GM21526 (cell line): ENCODE measurements around the gene VPS52.

Experiments used
- ATAC-seq: cut with Tn5 transposase; IDR thresholded peaks from one replicate; pipeline ENCODE4 v1.9.1; 2021; ENCODE audit warnings: moderate library complexity; ENCODE audit not compliant: unreplicated experiment, low FRiP score

The VPS52 gene, protein sequence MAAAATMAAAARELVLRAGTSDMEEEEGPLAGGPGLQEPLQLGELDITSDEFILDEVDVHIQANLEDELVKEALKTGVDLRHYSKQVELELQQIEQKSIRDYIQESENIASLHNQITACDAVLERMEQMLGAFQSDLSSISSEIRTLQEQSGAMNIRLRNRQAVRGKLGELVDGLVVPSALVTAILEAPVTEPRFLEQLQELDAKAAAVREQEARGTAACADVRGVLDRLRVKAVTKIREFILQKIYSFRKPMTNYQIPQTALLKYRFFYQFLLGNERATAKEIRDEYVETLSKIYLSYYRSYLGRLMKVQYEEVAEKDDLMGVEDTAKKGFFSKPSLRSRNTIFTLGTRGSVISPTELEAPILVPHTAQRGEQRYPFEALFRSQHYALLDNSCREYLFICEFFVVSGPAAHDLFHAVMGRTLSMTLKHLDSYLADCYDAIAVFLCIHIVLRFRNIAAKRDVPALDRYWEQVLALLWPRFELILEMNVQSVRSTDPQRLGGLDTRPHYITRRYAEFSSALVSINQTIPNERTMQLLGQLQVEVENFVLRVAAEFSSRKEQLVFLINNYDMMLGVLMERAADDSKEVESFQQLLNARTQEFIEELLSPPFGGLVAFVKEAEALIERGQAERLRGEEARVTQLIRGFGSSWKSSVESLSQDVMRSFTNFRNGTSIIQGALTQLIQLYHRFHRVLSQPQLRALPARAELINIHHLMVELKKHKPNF

DNA sequence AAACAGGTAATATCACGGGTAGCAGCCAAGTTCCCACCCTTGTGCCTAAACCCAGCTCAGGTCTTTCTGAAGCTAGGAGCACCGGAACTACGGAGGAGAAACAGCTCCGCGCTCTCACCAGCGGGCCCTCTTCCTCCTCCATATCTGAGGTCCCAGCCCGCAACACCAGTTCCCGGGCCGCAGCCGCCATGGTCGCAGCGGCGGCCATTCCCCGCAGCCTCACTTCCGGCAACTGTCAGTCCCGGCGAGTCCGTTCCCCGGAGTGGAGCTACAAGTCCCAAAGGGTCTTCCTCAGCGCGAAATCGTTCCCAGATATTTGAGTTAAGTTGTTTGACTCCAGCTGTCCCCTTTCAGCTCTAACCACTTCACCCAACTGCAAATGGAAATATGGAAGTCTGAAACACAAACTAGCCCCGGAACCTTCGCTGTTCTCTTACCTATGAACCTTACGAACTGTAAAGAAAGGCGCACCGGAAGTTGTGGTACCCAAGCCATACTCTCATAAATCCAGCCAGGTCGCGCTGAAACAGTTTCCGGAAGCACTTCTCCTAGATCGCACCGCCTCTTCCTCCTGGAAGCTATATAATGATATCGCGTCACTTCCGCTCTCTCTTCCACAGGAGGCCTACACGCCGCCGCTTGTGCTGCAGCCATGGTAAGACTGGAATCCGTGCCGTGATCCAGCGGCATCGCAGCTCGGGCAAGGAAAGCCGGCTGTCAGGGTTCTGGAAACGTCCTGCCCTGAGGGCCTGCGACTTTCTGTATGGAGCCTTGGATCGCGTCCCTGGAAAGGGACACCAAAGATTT, at the start of gene VPS52, which contains the start of gene RPS18:
Gene VPS52 (minus strand): TSS at position 409 of the 807 bp plus-strand sequence. CDS start 201 bp downstream, at position 208.
Gene RPS18 (plus strand): TSS at position 608 of the 807 bp plus-strand sequence. CDS start 45 bp downstream, at position 653.
- ATAC-seq, result peak; percentile 52

DNA sequence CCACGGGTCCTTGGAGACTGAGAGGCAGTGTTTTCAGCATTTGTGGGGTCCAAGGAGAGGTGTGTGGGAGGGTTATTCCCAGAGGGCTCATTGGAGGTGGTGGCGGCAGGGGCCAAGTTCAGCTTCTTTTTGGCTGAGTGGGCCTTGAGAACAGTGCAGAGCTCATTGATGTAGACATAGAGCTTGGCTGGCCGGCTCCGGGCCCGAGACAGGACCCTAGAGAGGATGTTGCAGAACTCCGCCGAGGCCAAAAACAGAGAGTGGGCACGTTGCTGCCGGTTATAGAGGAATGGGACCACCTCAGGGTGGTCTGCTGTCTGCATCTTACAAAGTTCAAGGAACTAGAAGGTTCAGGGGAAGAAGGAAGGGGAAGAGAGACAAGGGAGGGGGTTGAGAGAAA, 49.6 kb upstream of the VPS52 start:
- ATAC-seq, result no peak

DNA sequence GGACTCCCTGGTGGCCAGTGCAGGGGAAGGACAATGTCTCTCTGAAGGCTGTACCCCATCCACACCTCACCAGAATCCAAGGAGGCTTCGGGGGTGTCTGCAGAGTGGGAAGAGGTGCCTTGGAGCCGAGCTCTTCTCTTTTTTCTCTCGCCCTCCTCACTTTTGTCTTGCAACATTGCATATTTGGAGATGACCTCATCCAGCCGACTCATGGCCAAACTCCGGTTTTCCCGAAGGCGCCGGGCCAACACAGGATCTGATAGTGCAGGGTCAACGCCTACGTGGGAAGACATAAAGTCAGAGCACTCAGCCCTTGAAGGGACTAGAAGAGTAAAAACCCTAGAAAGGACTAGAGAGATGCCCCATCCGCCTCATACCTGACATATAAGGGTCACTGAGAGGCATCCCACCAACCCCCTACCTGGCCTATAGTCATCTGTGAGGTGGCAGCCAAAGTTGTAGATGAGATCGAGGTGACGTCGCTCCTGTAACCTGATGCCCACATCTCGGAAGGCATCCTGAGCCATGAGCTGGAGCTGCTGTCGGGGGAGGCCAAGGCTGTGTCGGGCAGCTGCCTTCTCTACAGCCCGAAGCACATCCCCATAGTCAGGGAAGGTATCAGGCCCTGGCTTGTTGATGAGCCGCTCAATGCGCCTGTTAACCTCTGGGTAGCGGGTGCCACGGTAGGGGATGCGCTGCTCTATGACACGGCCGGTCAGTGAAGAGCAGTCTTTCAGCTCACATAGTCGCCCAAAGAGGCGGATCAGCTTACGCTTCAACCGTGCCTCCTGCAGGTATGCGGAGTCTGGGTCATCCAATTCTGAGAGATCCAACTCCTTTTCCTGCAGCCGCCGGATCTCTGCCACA, 48.9 kb upstream of the VPS52 start:
- ATAC-seq, result no peak

DNA sequence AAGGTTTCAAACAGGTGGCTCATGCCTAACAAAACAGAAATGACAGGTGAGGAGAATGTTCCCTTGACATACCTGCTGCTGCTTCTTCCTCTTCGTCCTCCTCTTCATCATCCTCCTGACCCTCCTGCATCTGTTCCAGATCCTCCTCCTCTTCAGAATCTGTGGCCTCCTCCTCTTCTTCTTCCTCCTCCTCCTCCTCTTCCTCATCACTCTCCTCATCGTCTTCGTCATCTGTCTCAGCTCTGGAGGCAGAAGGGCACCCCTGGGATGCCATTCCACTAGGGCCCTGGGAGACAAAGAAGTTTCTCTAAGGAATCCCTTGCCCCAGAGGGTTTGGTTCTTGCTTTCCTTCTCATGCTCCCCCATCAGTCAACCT, 48.3 kb upstream of the VPS52 start:
- ATAC-seq, result no peak

DNA sequence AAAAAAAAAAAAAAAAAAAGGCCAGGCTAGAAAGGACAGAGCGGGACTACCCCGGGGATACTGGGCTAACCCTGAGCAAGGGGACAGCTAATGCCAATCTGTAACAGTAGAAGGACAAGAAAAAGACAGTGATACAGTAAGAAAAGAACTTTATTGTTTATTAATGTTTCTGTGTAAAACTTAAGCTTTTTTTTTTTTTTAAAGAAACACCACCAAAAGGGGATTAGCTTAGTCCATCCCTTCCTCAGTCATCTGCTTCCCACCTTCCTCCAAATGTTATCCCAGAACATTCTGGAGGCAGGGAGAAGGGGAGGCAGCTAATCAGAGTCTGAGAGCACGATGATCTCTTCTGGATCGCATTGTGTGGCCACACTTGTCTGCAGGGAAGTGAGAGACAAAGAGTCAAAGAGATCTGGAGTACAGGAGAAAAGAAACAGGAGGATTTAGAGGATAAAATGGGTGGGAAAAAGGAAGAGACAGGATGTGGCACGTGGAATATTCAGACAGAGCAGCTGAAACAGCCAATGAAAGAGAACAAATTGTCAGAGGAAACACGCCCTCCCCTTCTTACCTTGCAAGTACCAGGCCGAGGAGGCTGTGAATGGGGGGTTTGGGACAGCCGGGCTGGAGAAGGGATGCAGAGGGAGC, 46.9 kb upstream of the VPS52 start:
- no peak for ATAC-seq

DNA sequence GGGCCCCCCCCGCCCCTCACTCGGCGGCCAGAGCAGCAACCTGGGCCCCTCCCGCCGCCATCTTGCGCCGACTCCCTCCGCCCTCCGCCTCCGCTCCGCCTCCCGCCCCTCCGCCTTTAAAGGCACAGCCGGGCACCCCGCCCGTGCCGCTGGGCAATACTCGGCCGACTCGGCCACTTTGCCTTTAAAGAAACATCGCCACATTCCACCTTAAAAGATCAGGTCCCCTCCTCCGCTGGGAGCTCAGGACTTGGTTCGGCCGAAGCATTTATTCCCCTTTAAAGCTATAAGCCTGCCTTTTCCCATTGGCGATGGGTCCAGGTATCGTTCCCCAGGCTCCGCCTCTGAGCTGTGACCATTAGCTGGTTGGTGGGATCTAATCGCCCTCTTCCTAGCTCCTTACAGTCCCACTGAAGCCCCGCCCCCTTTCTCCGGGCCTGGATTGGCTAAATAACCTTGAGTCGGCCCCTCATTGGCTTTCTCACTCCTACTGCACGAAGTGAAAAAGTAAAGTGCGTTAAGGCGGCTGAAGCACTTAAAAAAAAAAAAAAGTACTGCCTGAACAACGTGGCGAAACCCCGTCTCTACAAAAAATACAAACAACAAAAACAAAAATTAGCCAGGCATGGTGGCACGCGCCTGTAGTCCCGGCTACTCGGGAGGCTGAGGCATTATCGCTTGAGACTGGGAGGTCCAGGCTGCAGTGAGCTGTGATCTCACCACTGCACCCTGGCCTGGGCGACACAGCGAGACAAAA, 46.2 kb upstream of the VPS52 start, which contains the start of gene ZBTB22:
Gene ZBTB22 (minus strand): TSS at position 76 of the 757 bp plus-strand sequence. CDS start 828 bp downstream, outside the sequence.
- ATAC-seq, result peak; percentile 40

DNA sequence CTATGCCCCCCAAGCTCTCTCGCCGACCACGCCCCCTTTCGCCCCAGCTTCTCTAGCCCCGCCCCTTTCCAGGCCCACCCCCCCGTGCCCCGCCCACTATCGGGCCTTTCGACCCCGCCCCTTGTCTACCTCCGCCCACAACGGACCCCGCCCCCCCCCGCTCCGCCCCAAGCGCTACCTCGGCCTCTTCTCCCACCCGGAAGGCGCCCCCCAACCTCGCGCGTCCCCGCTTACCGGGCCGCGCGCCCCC, 45.7 kb upstream of the VPS52 start:
- no peak for ATAC-seq

DNA sequence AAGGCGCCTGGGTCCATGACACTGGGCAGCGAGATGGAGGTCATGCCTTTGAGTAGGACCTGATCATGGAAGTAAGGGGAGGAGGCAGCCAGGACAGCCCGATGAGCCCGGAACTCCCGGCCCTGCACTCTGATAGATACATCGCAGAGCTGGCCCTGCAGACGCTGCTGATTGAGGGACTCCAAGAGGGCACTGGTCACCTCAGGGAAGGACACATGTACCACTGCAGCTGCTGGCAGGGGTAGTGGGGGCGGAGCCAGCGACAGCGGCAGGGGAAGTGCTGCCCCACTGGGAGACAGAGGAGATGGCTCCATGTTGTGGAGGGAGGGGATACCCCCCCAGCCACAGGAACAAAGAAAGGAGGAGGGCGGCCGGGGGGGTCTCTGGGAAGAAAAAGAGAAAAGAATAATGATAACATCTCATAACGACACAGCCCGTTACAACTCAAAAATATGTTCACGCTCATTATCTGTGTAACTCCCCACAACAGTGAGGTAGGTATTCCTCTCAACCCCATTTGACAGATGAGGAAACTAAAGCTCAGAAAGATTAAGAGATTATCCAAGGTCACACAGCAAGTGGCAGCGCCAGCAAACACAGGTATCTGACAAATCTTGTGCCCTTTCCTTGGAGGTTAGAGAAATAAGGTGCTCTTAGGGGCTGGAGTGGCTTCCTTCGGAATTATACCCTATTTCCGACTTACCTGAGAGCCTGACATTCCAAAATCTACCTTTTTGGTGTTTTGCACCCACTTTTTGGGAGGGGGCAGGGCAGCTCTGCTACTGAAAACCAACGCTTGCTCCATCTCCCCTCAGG, 45.1 kb upstream of the VPS52 start:
- no peak for ATAC-seq

DNA sequence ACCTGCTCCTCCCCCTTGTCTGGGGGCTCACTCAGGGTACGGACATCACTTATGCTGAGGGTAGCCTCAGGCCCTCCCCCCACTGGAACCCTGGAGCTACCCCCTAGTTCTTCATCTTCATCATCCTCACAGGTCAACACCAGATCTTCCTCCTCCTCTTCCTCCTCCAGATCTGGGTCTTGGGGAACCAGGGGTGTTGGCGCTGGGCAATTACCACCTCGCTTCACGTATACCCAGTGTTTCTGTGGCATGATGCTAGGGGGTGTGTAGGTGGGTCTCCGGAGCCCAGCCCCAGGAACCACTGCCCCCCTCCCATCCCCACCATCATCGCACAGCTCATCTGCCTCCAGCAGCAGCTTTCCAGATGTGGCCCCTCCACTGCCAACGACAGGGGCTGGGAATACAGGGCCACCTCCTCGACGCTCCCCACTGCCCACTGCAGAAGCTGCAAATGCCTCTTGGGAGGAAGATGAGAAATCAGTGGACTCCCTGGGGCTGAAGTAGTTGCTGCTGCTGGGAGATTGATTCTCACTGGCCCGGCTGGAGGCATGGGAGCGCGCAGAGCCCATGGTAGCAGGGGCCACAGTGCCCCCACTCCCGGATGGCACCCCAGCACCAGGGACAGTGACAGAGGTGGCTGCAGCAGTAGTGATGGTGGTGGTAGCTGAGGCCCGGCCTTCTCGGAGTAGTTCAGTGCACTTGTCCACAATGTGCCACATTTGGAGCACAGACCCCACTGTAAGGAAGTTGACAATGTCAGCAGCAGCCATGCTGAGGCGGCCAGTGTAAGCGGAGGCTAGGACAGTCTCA, 44.3 kb upstream of the VPS52 start:
- no peak for ATAC-seq

DNA sequence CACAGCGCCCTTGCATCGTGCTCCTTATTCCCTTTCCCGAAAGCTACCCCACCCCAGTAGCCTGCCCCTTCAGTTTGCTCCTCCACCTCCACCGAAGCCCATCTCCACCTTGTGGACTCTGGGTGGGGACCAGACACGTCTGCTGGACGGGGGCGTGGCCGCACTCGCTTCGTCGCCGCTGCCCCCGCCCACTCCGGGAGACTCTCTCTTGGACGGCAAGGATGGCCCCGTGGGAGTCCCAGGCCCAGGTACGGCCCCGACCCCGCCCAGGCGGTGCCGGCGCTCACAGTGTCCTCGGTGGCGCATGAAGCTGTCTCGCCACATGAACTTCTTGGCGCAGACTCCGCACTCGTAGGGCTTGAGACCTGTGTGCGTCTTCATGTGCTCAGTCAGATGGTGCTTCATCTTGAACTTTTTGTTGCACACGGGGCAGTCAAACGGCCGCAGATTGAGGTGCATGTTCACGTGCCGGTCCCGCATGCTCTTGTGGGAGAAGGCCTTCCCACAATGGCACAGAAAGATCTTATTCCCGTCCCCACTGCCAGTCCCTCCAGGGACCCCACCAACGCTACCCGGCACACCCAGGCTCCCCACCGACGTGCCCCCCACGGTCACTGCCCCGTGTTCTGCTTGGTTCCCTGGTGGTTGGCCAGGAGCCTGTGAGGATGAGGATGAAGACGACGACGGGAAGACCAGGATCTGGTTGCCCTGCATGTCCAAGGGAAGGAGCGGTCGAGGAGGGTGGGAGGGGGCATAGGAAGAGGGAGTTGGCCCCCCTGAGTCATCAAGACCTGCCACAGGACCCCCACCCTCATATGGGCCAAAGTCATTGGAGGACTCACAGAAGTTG, 43.5 kb upstream of the VPS52 start:
- ATAC-seq, result no peak

DNA sequence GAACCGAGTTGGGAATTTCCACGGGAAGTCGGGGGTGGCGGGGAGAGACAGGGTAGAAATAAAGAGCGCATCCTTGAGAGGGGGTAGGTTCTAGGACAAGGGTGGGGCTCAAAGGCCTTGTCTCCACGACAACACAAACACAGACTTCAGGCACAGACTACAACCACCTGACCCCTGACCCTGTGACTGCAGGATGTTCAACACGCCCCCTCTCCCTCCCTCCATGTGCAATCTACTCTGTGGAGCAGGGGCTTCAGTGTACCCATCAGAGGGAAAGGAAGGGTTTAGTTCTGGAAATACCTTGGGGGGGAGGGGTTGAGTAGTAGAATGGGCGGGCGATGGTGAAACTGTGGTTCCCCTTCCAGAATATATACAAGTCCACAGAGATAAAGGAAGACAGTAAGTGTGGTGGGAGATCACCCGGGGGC, 42.9 kb upstream of the VPS52 start:
- ATAC-seq, result no peak

DNA sequence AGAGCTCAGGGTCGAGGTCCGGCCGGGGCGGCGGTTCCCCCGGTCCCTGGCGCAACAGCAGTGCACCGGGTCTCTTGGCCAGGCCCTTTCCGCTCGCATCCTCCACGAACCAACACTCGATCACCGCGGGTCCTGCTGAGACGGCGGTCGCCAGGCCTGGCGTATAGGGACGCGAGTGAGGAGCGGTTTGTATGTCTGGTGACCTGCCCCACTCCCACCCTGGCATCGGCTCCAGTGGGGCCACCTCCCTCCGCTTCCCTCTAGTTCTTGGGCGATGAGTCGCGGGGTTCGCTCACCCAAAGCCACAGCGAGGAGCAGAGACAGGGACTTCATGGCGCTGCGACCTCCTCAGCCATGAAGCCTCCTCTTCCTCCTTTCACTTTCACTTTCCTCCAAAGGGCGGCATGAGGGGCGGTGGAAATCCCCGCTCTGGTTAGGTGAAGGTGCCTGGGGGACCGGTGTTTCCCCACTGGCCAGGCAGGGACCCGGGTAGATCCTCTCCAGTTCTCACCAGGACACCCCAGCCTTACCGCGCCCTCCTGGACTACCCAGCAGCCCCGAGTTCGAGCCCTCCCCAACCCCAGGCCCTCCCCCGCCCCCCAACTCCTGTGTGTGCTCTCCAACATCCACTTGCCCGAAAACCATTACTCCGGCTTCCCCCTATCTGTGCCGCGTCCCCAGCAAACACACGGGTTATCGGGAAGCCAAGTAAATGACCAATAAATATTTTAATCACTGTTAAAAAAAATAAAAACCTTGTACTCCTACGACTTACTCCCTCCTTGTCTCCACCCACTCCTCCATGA, 42.2 kb upstream of the VPS52 start, which contains the start of gene TAPBP:
Gene TAPBP (minus strand): TSS at position 370 of the 806 bp plus-strand sequence. CDS start 37 bp downstream, at position 333.
- no peak for ATAC-seq

DNA sequence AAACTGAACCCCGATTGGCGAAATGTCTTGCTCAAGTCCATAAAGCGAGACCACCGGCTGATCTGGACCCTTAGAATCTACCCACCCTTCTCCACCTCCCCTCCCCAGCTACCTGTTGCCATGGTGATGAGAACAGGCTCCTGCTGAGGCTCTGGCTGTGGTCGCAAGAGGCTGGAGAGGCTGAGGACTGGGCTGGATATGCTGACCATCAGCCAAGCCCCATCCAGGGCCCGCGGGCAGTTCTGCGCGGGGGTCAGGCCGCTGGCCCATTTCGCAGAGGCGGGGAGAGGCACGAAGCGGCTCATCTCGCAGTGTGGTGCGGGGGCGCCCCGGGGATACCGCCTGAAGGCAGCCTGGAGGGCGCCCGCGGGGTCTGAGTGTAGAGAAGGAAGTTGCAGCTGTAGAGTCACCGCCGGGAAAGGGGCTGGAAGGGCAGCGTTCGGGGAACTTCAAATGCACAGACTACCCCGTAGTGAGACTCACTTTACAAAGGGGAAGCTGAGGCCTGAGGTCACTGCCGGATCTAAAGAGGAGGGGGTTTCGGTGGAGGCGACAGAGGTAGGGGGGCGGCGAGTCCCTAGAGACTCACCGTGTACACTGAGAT, 41.5 kb upstream of the VPS52 start:
- ATAC-seq, result no peak

DNA sequence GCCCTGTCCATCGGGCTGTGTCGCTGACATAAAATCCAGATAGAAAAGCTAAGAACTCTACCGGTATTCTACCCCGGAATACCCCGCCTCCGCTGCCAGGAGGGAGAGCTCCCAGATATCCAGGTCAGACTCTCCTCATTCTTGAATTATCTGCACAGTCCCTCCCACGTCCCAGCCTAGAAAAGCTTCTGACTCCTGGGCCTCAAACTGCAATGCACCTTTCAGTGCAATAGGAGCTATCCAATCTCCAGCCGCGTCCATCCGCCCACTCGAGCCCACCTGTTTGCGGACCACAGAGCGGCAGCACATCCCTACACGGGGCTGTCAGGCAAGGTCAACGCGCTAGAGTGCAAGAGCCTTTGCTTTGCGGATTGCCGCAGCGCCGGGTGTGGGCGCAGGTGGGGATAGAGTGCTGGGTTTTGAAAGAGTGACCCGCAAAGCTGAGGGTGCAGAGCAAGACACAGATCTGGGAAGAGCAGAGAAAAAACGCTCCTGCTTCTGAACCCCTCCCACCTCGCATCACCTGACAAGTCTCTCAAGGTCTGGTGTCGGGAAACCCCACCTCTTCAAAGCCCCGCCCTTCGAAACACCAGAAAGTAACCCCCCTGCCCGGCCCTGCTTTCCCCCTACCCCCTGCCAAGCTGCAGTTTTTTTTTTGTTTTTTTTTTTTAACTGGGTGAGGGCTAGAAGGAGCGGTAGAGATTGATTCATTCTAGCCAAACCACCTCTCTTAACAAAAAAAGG, 40.9 kb upstream of the VPS52 start:
- ATAC-seq, result no peak
